Measurements from ENCODE around the gene RBPJL. TPM values are rescaled to one million over a fixed set of nuclear protein-coding genes. Genes with fewer than 3 reads are reported as not detected.

RBPJL gene
- total and polyA plus RNA-seq, 2 of the 13 experiments (the other 11 are each of a cell fraction or from before 2014, with no cell fraction given), result not detected

DNA sequence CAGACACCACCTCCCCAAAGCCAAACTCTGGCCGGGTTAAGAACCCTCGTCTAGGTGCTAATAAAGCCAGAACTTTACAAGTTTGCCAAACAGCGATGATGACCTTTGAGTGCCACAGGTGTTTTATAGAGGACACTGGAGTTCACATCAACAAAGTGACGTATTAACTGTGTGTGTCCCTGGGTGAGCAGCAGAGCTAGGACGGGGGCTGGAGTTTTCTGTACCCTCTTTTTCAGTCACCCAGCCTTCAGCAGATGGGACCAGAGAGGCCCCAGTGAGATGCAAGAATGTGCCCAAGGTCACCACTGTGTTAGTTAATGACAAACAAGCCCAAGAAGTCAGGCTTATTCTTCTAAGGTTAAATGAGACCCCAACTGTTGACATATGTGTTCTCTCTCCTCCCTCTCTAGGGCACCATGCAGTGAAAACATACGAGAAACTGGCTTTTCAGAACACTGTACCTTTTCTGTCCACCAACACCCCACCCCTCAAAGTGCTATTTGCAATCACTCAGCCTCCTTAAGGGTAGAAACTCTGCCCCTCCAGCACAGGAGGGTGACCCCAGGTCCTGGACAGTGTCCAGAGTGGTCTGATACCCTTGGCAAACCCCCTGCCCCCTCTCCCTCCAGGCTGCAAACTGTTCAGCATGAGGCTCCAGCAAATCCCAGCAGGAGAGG lies 36.4 kb downstream of the RBPJL start (continued):
- no peak for TF ChIP-seq STAT5B (CRISPR knock-in tag; IDR thresholded peaks at IDR 0.05)
- TF ChIP-seq ZNF652 (CRISPR knock-in tag; IDR thresholded peaks at IDR 0.05; ENCODE audit: borderline replicate concordance, low read depth), result peak; percentile 73
- no peak for TF ChIP-seq ZBTB43 (CRISPR knock-in tag; conservative IDR thresholded peaks at IDR 0.05)
- TF ChIP-seq NFATC3 (CRISPR knock-in tag; IDR thresholded peaks at IDR 0.05), result no peak
- TF ChIP-seq, protein P1, sequence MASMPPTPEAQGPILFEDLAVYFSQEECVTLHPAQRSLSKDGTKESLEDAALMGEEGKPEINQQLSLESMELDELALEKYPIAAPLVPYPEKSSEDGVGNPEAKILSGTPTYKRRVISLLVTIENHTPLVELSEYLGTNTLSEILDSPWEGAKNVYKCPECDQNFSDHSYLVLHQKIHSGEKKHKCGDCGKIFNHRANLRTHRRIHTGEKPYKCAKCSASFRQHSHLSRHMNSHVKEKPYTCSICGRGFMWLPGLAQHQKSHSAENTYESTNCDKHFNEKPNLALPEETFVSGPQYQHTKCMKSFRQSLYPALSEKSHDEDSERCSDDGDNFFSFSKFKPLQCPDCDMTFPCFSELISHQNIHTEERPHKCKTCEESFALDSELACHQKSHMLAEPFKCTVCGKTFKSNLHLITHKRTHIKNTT (CRISPR knock-in tag; IDR thresholded peaks at IDR 0.05), result no peak
- TF ChIP-seq, protein P2, sequence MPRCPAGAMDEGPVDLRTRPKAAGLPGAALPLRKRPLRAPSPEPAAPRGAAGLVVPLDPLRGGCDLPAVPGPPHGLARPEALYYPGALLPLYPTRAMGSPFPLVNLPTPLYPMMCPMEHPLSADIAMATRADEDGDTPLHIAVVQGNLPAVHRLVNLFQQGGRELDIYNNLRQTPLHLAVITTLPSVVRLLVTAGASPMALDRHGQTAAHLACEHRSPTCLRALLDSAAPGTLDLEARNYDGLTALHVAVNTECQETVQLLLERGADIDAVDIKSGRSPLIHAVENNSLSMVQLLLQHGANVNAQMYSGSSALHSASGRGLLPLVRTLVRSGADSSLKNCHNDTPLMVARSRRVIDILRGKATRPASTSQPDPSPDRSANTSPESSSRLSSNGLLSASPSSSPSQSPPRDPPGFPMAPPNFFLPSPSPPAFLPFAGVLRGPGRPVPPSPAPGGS (CRISPR knock-in tag; IDR thresholded peaks at IDR 0.05), result no peak
- TF ChIP-seq GTF3A (CRISPR knock-in tag; conservative IDR thresholded peaks at IDR 0.05), result no peak
- TF ChIP-seq ZNF292 (CRISPR knock-in tag; IDR thresholded peaks at IDR 0.05; ENCODE audit: borderline replicate concordance, low read depth), result no peak
- TF ChIP-seq ZFX (CRISPR knock-in tag; IDR thresholded peaks at IDR 0.05; ENCODE audit: low read depth), result no peak
- TF ChIP-seq GATA4 (IDR thresholded peaks at IDR 0.05; ENCODE audit: borderline replicate concordance, low read depth), result no peak
- TF ChIP-seq HDAC1 (CRISPR knock-in tag; IDR thresholded peaks at IDR 0.05), result no peak
- no peak; the same call in 1 of the 2 replicates for TF ChIP-seq HIVEP1 (CRISPR knock-in tag; IDR thresholded peaks at IDR 0.05)
- TF ChIP-seq TEAD2 (CRISPR knock-in tag; IDR thresholded peaks at IDR 0.05), result 0 out of 2 replicates have a peak, but pooled peaks have one; percentile 36
- TF ChIP-seq ZNF558 (CRISPR knock-in tag; IDR thresholded peaks at IDR 0.05; ENCODE audit: borderline replicate concordance), result no peak; the same call in 1 of the 2 replicates
- no peak for TF ChIP-seq AHR (CRISPR knock-in tag; IDR thresholded peaks at IDR 0.05)
- 0 out of 2 replicates have a peak, but pooled peaks have one; percentile 27 for TF ChIP-seq ZNF614 (CRISPR knock-in tag; IDR thresholded peaks at IDR 0.05; ENCODE audit: borderline replicate concordance)
- no peak for TF ChIP-seq U2AF2 (IDR thresholded peaks at IDR 0.05; ENCODE audit: low read depth, low read length)
- 0 out of 2 replicates have a peak, but pooled peaks have one; percentile 3 for TF ChIP-seq SMAD3 (CRISPR knock-in tag; IDR thresholded peaks at IDR 0.05)
- TF ChIP-seq TOE1 (CRISPR knock-in tag; IDR thresholded peaks at IDR 0.05), result no peak
- no peak for TF ChIP-seq PBX2 (CRISPR knock-in tag; IDR thresholded peaks at IDR 0.05)
- no peak for TF ChIP-seq ZNF816 (CRISPR knock-in tag; IDR thresholded peaks at IDR 0.05; ENCODE audit: borderline replicate concordance)
- TF ChIP-seq FOXJ3 (CRISPR knock-in tag; IDR thresholded peaks at IDR 0.05; ENCODE audit: borderline replicate concordance), result no peak
- TF ChIP-seq MZF1 (CRISPR knock-in tag; IDR thresholded peaks at IDR 0.05; ENCODE audit: borderline replicate concordance), result no peak
- TF ChIP-seq SAFB2 (CRISPR knock-in tag; IDR thresholded peaks at IDR 0.05; ENCODE audit: borderline replicate concordance, low read depth), result no peak
- TF ChIP-seq HOXD1 (CRISPR knock-in tag; IDR thresholded peaks at IDR 0.05), result no peak
- no peak for TF ChIP-seq ZMYM2 (CRISPR knock-in tag; IDR thresholded peaks at IDR 0.05)
- no peak for TF ChIP-seq NRL (CRISPR knock-in tag; IDR thresholded peaks at IDR 0.05; ENCODE audit: borderline replicate concordance)
- TF ChIP-seq DMAP1 (CRISPR knock-in tag; IDR thresholded peaks at IDR 0.05), result peak; percentile 14; the same call in 1 of the 2 replicates

All from HepG2 (cell line).